CD4-positive, alpha-beta T cell treated with Interferon alpha-2 for 1 hour (primary cell): ENCODE results near the gene PPCDC.
A peak's percentile ranks its signal among the peaks of the same experiment; 100 is the strongest.
"Not testable (repeated sequence)": the region's sequence is repeated elsewhere in the genome, so short reads cannot be mapped to it uniquely, and the experiment has no call there.

Experiments
- DNase-seq, 2 donors: peaks; one replicate each; pipeline ENCODE4 v3.0.0-alpha.2; 2020 to 2022

The PPCDC gene

DNA sequence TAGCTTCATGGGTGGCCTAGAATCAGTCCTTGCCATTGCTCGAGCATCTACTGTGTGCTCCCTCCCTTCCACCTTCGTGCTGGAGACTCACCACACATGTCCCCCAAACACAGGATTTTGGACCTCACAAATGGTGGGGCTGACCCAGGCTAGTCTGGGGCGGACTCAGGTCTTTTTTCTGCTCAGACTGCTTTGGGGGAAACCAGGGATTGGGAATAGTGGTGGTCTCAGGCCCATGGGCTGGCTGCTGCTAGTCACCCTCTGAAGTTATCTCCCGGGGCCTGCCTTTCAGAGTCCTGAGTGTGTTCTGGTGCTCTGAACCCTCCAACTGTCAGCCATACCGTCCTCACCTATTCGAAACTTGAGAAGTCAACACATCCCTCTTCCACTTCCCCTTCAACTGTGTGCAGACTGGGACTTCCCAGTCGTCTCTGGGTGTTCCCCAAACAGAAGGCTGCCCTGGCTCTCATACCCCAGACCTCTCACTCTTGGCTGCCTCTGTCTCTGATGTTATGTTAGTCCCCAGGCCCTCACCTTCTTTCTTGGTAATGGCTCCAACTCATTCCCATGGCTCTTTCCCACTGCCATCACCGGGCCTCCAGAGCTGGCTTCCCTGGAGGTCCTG lies 46.0 kb downstream of the PPCDC start:
- DNase-seq: peak; percentile 16 to 69

DNA sequence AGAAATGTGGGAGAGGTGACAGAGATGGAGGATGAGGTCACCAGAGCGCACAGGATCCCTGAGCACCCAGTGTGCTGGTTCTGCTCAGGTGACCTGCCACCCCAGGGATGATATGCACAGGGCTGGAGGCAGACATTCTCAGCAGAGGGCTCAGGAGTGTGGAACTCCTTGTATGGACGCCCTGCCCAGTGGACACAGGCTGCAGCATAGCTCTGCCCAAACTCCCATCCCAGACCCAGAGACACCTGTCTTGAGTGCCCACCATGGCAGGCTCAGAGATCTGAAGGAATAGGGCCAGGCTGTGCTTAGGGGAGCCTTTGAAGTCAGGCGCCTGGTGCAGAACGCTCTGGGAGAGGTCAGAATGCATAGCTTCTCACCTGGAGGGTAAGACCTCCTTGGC lies 47.3 kb downstream of the PPCDC start:
- no peak for DNase-seq

DNA sequence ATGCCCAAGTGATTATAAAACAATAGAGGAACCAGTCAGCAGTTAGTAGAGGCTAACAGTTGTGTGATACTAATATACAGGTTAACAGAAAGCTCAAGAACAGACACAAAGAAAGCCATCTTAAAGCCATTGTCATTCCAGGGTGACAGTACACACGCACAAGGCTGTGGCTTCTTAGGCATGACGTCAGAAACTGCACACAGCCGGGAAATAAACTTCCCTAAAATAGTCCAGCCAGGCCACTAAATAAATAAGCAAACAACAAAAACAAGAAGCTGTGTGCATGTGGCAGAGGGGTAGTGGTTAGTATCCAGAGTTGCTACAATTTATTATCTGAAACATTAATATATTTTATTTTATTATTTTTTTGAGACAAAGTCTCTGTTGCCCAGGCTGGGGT lies 49.8 kb downstream of the PPCDC start:
- DNase-seq: peak; percentile 19 to 64

DNA sequence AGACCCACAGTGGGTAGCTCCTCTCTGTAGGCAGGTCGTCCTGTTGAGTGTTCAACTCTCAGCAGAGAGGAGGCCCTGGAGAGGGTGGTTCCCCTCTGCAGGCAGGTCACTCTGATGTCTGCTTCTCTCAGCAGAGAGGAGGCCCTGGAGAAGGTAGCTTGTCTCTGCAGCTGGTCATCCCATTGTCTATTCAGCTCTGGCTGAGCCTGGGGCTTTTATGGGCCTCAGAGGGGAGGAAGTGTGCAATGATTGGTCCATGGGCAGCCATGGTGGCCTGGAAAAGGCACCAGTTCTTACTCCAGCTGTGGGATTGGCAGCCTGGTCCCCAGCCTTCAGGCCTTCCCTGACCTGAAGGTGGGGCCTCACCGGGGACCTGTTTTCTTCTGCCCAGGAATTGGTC lies 52.9 kb downstream of the PPCDC start:
- no peak for DNase-seq

DNA sequence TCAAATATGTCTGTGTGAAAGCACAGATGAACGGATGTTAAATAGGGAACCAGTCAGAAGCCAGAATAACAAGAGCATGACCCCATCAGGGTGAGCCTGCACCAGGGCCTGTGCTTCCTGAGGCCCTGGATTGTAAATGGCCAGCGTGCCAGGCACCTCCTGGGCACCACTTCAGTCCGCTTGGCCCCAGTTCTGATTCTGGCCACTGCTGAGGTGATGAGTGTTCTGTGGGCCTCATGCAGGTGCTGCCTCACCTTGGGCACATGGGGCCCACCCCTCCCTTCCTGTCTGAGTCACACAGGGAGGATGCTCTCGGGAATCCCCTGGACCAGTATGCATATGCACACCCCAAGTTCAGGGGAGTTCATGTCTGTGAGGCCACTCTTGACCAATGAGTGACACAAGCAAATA lies 54.2 kb downstream of the PPCDC start:
- DNase-seq: peak; percentile 25 to 52

DNA sequence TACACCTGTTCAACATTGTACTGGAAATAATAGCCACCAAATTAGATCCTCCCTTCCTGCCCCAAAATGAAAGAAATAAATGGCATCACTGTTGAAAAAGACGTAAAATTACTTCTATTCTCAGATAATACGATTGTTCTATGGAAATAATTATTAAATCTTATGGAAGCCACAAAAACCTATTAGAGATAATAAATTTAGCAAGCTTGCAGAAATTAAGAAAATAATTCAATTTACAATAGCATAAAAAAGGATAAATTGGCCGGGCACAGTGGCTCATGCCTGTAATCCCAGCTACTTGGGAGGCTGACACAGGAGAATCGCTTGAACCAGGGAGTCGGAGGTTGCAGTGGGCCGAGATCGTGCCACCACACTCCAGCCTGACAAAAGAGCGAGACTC lies 57.8 kb downstream of the PPCDC start:
- no peak for DNase-seq

DNA sequence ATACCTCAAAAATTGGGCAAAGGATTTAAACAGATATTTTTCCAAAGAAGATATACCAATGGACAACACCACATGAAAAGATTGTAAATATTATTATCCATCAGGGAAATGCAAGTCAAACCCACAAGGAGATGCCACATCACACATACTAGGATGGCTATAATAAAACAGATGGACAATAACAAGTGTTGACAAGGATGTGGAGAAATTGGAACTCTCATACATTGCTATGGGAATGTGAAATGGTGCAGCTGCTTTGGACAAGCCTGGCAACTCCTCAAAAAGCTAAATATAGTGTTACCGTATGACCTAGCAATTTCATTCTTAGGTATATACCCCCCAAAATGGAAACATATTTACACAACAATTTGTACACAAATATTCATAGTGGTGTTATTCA lies 59.3 kb downstream of the PPCDC start:
- DNase-seq: no peak

DNA sequence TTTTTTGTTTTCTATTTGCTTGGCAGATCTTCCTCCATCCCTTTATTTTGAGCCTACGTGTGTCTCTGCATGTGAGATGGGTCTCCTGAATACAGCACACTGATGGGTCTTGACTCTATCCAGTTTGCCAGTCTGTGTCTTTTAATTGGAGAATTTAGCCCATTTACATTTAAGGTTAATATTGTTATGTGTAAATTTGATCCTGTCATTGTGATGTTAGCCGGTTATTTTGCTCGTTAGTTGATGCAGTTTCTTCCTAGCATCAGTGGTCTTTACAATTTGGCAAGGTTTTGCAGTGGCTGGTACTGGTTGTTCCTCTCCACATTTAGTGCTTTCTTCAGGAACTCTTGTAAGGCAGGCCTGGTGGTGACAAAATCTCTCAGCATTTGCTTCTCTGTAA lies 62.3 kb downstream of the PPCDC start:
- not testable (repeated sequence) for DNase-seq

DNA sequence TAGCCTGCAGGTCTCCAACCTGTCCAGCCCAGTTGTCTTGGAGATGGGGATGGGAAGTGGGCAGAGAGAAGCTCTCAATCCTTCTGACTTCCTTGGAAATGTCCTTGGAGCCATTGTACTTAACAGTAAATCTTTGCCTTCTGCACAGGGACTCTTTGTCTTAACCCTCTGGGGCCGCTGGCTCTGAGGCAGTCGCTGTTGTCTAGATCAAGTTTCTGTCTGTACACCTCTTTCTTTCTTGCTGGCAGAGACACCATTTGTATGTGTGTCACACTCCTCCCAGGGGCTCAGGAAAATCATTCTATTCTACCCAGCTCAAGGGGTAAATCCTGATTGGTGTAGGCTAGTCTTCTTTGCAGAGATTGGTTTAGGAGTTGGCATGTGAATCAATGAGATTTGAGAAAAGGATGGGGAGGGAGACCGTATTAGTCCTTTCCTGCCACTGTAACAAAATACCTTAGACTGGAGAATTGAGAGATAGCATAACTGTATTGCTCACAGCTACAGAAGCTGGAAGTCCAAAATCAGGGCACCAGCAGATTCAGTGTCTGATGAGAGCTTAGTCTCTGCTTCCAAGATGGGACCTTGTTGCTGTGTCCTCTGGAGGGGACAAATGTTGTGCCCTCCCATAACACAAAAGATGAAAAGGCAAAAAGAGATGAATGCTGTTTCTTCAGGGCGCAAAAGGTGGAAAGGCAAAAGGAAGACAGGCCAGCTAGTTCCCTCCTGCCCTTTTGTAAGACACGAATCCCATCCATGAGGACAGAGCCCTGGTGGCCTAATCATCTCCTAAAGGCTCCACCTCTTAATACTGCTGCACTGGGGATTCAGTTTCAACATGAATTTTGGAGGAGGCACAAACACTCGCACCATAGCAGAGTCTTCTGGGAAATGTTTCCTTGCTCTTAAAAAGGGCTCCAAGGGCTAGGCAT lies 66.3 kb downstream of the PPCDC start:
- no peak for DNase-seq

DNA sequence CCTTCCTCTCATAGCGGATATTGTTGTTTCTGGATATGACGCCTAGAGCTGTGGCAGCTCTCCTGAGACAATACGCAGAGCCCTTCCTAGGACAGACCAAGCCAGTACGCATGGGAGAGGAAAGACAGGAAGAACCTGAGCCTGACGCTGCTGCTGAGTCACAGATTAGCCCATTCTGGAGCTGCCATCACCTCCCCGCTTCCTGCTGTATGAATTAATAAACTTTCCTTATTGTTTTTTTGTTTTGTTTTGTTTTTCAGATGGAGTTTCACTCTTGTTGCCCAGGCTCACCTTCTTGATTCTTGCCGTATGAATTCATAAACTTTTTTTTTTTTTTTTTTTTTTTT lies 67.0 kb downstream of the PPCDC start:
- peak in 1 of 2 donors; percentile 55 for DNase-seq

DNA sequence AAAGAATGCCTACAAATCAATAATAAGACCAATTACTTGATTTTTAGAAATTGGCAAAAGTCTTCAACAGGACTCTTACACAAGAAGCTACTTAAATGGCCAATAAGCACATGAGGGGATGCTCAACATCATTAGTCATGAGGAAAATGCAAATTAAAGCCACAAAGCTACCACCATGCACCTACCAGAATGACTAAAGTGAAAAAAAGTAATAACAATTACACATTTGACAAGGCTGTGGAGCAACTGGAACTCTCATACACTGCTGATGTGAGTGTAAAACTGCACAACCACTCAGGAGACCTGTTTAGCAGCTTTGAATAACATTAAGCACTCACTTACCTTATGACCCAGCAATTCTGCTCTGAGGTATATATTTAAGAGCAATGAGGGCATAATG lies 68.4 kb downstream of the PPCDC start:
- no peak for DNase-seq

DNA sequence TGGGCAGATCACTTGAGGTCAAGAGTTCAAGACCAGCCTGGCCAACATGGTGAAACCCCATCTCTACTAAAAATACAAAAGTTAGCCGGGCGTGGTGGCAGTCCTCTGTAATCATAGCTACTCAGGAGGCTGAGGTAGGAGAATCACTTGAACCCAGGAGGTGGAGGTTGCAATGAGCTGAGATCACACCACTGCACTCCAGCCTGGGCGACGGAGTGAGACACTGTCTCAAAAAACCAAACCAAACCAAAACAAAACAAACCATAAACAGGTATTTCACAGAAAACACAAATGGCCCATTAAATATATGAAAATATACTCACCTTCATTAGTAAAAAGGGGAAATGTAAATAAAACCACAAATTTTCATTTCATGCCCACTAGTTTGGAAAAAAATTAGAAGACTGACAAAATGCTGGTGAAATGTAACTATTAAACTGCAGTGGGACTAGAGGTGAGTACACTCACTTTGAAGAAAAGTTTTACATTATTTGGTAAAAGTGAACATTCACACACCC lies 71.6 kb downstream of the PPCDC start:
- DNase-seq: not testable (repeated sequence)

DNA sequence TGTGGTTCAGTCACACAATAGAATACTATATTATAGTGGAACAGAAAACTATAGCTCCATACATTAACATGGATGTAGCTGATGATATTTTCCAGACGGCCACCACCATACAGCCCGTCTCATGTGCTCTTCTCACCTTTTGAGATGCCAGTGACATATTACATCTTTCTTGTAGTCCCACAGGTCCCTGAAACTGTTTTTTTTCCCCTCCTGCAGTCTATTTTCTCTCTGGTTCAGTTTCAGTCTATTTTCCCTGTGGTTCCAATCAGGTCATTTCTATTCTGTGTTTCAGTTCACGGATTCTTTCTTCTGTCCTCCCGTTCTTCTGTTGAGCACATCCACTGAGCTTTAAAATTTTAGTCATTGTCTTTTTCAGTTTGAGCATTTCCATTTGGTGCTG lies 72.2 kb downstream of the PPCDC start:
- DNase-seq: no peak

DNA sequence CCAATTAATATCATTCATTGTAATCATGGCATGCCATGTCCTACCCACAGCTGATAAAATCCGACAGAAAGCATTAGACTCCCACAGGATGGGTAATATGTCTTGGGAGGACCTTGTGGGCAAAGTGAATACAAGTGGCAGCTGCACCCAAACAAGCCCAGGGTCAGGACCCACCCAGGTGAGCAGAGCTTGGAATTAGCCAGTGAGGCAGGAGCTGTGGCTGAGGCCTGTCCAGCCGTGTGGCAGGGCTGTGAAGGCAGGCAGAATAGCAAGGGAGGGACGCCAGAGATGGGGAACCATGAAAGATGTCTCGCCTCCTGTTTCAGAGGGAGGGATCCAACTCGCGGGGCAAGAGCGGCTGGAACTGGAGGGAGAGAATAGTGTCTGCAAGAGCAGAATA lies 74.5 kb downstream of the PPCDC start:
- no peak for DNase-seq

DNA sequence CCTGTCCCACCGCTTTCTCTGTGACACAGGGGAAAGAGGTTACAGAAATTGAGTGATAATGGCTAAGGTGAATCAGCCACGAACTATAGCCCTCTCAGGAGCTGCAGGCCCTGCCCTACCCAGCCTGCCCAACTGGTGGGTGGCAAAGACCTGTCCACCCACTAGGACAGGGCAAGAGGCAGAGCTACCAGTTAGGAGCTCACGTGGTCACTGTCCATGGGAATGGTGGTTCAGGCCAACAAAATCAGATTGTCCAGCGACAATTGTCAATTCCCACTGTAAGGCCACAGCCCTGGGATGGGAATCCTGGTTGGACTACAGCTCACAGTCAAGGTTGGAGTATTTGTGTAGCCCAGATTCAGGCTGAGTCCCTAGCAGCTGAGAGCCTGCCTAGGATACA lies 75.0 kb downstream of the PPCDC start:
- no peak for DNase-seq
